ENCODE measurements around the gene ITSN1.

Gene ITSN1

DNA sequence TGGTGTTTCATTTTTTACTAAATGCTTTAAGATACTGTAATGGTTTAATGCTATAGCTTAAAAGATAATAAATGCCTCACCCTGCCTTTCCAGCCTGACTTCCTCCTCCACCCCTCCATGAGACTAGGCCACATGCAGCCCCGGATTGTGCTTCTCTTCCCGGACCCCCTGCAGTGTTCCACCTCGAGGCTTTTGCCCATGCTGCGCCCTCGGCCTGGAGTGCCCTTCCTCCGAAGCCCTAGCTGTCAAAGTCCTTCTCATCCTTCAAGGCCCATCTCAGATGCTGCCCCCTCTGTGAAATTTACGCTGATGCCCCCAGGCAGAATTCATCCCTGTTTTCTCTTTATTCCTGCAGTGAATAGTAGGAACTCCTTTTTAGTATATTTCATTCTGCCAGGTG is 174.8 kb downstream of the ITSN1 start:
- no peak for FAIRE-seq

DNA sequence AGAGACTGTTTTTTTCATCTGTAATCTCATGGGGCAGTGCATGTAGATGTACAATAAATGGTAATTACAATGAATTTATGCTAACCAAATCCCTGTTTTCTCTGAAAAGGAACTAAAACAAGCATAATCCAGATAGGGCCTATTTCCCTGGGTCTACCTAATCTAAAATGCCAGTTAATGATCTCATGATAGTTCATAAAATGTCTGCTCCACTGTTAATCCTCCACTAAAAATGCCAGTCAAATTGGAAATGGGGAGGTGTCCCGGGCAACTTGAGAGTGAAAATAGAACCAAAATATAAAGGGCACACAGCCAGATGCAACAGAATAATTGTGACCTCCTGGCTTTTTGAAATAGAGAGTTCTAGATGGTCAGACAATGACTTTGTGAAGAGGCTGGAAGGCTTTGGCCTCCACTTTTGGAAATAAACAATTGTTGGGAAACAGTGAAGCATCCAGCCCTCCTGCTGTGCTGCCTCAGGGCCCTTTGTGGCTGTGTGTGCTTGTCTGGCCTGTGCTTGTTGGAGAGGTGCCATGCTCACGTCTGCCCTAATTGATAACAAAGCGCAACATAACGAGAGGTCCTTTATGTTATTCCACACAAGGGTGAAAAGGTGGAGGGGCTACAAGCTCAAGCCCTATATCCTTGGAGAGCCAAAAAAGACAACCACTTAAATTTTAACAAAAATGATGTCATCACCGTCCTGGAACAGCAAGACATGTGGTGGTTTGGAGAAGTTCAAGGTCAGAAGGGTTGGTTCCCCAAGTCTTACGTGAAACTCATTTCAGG is 175.6 kb downstream of the ITSN1 start:
- FAIRE-seq: no peak

DNA sequence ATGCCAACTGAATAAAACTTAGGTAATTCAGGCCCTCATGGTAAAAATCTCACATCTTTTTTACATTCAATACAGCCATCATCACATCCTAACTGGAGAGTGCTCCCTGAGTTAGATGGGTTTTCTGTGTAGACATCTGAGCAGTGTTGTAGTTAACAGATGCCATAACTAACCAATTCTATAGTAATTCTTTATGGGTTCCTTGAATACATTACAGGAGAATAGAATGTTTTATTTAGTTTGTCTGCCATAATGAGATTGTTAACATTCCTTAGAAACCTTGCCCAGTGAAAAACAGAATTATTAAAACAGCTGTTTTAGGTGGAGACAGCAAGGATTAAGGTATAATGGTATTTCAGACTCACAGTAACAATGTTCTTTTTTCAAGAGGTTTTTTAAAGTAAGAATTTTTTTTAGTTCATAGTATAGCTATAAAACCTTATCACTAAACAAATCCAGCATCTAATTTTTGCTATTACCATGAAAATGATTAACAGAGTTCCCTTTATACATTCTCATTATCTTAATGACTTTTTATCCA is 178.0 kb downstream of the ITSN1 start:
- FAIRE-seq: no peak

DNA sequence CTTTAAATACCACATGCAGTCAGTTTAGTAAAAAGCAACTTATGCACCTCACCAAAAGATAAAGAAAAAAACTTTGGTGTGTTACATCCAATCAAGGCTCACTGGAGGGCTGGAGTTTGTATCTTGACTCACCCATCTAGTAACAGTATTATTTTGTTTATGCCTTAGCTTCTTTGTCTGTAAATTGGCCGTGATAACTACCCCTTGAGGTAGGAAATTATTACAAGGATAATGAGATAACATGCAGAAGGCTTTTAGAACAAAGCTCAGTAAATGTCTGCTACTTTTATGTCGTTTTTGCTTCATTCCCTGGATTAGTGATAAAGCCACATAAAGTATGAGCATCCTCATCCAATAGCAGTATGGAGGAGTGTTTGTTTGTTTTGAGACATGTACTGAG is 178.5 kb downstream of the ITSN1 start:
- no peak for FAIRE-seq

DNA sequence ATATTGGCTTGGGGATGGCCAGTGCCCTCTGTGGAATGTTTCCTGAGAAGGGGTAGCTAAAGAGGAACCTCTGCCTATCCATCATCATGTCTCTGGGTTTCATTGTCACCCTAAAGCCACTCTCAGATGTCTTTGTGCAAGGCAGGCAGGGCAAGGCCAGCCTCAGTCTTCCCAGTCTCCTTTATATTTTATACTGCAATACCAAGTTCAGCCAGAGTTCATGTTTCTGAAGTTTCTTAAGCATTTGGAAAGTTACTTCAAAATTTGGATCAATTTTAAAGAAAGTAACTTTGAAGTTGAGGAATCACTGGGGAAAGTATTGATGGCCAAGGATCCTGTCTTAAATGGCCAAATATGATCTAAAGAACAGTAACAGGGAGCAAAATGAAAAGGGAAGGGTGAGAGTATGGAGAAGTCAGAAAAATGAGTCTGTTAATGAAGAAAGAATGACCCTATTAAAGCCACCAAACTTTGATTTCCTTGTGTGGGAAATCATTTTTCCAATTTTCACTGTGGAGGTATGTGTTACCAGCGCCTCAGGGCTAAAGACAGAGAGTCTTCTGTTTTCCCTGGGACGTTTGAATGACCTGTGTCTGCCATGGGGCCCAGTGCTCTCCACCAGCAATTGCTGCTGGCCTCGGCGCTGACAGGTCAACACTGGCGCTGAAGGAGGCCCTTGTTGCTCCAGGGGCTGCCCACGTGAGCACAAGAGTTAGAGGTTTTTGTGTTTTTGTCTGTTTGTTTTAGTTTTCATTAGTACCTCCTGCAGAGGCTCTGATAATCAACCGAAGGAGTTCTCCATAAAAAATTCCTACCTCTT is 179.4 kb downstream of the ITSN1 start:
- no peak for FAIRE-seq

DNA sequence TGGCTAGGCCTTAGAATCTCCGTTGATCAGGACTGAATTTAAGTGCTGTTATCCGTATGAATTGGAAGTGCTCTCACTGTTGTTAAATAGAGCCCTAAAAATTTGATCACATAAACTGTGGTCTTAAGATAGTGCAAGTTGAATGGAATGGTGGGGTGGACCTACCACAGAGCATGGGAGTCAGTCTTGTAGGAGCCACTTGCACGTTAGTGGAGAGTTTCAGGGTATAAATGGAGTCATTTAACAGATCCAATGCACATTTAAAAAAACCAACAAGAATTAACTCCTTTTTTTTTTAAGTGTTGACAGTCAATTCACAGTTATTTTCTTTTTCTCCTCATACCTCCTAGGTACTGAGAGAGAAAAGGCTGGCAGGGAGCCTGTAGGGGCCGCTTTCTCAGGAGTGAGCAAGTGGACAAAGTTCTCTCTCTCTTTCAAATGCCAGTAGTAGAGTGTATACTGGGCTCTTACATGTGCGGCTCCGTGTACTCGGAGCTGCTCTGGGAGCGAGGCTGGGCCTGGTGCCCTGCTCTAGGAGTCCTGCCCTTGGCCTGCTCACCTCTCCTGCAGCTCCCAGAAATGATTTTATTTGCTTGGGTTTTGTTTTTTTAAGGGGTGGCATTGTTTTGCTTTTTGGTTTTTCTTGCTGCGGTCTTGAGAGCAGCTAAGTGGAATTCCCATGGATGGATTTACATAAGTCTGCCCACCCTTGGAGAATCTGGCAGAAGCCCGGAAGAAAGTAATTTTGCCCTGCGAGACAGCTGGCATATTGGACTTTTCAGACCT is 182.0 kb downstream of the ITSN1 start:
- FAIRE-seq: no peak

DNA sequence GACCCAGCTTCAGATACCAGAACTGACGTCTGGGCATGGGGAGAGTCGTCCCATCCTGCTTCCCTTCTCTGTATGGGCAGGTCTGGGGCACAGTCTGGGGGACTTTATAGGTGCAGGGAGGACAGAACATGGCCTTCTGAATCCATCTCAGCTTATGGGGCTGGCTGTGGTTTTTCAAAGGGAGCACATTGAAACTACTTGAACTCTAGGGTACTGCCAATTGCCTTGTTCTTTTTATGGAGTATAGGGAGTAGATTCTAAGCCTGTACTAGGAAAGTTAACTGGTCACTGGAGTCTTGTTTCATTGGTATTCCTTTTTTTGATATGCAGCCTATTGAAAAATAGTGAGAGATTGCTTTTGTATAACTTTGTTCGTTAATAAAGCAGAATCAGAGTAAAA is 183.1 kb downstream of the ITSN1 start:
- FAIRE-seq: no peak

DNA sequence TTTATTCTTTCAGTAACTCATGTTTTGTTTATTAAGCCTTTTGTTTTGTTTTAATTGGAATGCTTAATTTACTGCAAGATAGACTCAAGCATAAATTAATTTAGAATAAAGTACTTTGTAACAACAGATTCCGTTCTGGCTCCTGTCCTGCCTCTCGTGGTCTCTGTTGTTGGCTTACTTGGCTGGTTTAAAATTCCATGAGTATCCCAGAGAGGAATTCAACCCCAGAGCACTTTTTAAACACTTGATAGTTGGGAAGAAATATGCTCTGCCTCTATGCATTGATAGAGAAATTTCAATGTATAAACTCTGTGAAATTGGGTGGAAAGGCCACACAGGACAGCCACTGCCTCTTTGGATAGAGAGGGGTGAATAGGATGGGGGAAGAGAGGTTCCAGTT is 183.6 kb downstream of the ITSN1 start:
- FAIRE-seq: no peak

DNA sequence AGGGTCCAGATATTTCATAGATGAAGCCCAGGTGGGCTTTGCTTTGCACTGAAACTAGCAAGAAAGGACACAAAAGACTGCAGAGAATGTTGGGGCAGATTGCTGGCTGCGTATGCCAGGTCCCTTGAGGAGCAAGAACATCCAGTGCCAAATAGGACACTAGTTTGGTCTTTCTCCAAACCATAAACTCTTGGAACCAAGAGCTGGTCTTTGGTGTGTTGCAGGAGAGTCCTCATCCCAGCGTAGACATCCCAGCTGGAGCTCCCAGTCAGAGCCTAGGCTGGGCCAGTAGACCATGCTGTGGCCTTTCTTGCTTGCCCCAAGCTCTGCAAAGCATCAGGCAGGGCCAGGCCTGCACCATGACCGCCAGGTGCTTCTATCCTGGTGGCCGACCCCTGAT is 185.8 kb downstream of the ITSN1 start:
- FAIRE-seq: no peak

DNA sequence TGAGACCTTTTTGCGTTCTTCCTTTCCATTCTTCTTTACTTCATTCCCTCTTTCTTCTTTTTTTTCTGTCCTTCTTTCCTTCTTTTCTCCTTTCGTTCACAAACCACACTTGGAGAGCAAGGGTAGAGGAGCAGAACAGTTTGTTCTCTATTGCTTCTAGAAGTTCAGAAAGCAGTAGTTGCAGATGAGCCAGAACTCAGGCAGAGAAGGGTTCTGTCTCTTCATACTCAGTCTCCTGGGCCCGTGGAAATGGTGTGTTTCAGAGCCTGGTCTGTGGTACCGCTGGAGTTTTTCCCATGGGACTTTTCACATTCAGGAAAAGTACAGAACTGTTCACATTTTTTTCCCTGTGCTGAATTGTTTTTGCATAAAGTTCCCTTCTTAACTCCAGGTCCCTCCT is 186.3 kb downstream of the ITSN1 start:
- no peak for FAIRE-seq

DNA sequence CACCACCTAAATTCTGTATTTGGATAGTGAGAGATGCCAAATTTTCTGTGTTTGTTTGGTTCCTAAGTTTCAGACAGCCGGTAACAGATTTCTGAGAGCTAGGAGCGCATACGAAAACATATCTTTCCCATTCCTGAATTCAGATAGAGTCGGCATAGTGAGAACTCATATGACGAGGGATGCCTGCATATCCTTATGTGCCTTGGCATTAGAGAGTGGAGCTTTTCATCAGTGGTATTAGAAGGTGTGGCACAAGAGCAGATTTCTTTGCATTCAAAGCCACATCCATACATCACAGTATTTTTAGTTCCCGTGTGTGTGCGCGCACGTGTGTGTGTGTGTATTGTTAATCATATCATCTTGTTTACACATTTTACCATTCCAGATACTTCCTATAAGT is 187.5 kb downstream of the ITSN1 start:
- no peak for FAIRE-seq

DNA sequence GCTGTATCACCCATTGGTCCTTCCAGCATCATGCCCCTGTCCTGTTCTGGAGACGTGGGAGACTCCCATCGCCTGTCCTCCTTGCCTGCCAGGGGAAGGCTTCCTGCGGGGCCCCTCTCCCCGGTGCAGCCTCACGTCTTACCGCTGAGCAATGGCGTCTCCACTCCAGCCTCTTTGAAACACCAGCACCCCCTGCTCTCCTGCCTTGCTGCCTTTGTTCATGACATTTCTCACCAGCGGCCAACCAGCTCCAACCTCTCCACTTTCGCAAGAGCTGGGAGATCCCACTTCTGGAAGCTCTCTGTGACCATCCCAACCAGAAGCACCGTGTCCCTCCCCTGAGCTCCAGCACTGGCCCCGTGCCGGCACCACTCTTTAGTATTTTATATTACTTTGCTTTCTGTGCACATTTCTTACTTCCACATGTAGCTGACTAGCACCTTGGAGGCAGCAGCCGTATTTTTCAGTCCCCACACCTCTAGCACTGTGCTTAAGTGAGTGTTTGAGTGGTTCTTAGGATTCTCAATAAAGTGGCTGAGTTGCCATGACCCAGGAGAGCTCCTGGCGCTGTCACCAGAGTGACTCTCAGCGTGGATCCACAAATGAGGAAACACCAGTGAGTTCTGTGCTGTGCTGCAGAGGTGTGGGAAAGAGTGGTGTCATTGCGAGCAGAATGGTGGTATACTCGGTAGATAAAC is 189.8 kb downstream of the ITSN1 start:
- FAIRE-seq: no peak

DNA sequence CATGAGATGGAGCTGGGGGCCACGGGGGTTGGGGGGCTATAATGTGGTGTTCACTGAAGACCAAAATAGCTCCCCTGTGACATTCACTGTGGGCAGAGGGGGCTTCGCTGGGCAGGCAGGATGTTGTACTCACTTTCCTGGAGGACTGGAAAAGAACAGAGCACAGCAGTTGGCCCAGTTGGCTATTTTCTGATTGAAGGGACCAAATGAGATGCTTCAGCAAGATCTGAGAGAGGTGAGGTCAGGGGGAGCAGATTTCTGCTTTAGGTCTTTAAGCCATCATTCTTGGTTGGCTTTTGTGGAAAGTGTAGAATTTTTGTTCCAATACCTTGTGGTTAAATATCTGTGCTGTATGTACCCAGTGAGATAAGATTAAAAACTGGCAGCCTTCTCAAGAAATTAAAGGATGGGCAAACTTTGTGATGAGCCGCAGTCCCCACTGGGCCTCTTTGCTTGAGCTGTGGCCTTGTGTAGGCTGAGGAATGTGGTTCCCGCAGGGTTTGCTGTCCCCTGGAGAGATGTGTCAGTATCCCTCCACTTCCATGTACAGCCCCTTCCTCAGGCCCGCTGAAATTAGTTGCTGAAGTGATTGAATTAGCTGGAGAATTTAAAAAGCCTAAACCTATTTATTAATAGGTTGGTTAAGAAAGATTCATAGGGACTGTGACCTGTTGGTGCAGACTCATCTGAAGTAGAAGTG is 192.7 kb downstream of the ITSN1 start:
- no peak for FAIRE-seq

DNA sequence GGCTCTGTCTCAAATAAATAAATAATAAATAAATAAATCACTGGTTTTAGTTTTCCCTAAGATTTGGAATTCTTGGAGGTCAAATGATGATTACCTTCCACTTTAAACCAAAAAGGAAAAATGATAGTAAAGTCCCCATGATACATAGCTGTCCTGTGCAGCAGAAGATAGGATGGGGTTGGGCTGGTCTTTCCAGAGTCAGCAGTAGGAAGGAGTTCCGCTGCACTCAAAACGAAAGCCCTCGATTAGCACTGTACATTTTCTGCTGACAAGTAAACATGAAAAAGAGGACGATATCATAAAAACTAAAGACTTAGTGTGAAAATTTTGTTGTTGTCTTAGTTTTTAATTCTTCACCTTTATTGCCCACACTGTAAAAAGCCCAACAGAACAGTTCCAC is 193.6 kb downstream of the ITSN1 start:
- FAIRE-seq: no peak

DNA sequence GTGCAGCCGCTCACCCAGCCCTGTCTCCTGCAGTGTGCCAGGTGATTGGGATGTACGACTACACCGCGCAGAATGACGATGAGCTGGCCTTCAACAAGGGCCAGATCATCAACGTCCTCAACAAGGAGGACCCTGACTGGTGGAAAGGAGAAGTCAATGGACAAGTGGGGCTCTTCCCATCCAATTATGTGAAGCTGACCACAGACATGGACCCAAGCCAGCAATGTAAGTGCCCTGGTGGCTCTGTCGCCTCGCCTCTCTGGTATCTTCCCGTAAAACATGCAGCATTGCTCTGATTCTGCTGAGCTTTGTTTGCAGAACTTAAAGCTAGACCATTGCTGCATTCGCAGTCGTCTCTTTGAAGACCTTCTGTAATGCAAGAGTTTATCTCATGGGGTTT is 194.1 kb downstream of the ITSN1 start:
- FAIRE-seq: no peak

DNA sequence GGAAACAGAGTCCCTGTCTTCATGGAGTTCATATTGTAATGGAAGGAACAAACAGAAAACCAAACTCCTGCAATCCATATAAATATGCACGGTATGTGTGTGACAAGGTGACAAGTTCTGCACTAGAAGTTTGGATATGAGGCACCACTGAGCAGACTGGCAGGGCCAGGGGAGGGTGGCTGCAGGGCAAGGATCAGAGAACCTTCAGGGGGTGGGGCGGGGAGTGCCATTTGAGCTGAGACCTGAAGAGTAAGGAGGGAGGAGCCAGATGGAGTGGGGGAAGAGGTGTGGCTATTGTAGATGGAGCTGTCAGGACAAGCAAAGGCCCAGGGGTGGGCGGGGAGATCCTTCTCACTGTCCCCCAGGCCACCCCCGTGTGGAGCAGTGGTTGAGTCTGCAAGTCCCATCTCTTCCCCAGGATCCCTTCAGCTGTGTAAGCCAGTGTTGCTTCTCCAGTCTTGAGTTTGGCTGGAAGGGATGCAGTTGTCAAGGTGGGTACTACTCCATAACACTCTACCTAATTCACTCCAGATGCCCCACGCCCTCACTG is 196.9 kb downstream of the ITSN1 start:
- no peak for FAIRE-seq

DNA sequence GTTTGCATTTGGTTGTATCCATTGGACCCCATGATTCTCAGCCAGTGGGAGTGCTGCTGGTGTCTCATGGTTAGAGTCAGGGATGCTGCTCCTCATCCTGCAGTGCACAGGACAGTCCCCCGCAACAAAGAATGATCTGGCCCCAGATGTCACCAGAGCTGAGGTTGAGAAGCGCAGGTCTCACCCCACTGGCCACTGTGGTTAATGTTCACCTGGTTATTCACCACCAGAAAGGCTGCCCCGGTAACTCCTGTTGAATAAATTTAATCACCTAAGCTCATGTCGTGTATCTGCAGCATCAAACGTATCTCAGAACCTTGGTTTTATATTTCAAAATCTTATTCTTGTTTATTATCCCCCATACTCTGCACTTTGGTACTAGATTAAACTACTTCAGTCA is 197.5 kb downstream of the ITSN1 start:
- FAIRE-seq: no peak

DNA sequence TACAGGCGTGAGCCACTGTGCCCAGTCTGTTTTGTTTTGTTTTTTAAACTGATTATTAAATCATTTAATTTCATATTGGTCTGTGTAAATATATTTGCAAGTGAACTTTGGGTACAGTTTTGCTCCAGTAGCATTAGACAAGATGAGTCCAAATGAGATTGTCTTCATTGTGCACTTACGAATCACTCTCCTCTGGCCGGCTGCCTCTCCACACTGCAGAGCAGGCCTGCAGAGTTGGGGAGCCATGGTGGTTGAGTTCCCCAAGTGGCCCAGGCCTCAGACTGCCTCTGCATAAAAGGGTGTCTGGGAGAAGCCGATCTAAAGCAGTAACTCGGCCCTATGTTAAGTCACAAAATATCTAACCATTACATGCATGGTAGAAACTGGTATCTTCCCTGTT is 198.5 kb downstream of the ITSN1 start:
- no peak for FAIRE-seq

DNA sequence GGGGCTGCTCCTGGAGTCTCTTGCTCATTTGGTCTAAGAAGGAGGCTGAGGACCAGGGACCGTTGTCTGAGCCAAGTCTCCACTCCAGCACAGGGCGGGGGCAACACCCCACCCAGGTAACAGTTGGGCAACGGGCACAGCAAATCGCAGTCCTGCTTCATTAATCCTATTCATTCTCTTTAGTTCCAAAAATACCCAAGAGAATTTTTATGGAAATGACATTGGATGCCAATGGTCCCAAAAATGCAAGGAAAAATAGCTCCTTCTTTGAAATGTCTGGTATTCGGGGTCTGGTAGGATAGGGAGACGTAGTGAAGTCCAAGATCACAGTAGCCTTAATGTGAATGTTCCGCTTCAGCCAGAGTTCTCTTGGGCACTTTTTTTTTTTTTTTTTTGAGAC is 199.3 kb downstream of the ITSN1 start:
- FAIRE-seq: no peak

DNA sequence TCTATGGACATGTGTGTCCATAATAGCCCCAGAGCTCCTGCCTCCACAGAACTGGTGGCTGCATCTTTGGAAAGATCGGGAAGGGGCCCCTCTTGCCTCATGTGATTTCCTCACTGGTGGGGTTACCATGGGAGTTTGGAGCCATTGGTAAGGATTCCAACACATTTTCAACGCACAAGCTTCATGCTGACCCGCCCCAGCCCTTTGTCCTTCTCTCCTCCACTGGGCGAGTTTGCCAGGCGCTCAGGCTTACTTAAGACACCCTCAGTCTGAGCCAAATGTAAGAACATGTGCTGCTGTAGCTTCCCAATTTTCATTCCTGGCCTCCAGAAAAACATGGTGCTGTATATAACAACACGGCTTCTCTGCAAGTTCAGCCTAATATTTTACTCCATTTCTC is 200.9 kb downstream of the ITSN1 start:
- no peak for FAIRE-seq

DNA sequence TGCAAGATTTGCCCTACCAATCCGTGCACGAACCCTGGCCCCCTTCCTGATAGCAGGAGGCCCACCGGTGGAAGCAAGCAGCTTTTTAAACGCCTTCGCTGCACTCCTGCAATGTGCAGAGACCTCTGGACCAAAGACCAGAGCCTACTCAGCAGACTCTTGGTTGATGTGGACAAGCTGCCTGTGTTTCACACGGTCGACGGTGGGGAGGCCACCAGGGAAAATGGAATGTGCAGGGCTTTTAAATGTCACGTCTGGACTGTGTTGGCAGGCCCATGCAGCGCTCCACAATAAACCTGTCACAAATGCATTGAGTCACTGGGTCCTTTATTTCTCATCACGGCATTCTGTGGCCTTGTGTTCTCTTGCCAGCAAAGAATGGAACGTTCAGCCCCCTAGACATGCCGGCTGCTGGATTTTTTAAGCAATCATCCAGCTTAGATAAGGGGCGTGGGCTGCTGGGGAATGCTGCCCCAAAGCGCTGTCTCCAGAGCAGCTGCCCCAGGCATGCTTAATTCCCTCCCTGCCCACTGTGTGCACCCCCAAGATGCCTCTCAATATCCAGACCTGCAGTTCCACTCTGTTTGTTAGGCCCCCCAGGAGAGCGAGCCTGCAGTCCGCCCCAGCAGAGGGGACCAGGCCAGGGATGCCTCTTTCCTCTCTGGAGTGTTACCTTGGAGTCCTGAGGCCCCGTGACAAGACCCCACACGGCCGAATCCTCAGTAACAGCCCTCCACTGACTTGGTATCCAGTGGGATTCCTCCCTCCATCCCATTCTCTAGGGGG is 202.0 kb downstream of the ITSN1 start:
- no peak for FAIRE-seq

Data from islet of Langerhans (tissue), 1 donor.